K562 (cell line): ENCODE data around the gene PRPF18. TPM values are rescaled to one million over a fixed set of nuclear protein-coding genes. Genes with fewer than 3 reads are reported as not detected.

ENCODE experiments used
- BRCA1 ChIP-seq, 2 experiments: fragments of 450-650 bp in 1 of 2; sonication (generic) in 1 of 2; formaldehyde crosslinking in 1 of 2; IDR thresholded peaks; 2 replicates each; pipeline versions ENCODE4 v1.5.0 to v1.6.1; 2017 to 2020; ENCODE audit warnings: mild to moderate bottlenecking in 1 of 2, missing genetic modification reagents in 1 of 2
- CBFA2T3 ChIP-seq: fragments of 450-650 bp; IDR thresholded peaks from 2 replicates; pipeline ENCODE4 v1.6.1; 2017
- CC2D1A ChIP-seq: fragments of 450-650 bp; IDR thresholded peaks from 2 replicates; pipeline ENCODE4 v1.6.1; 2017; ENCODE audit warnings: mild to moderate bottlenecking
- CHAMP1 ChIP-seq: fragments of 450-650 bp; IDR thresholded peaks from 2 replicates; pipeline ENCODE4 v1.6.1; 2016; ENCODE audit warnings: mild to moderate bottlenecking
- CHD7 ChIP-seq: fragments of 200-600 bp; sonication (generic); IDR thresholded peaks from one replicate; pipeline ENCODE4 v1.6.1; 2012; ENCODE audit warnings: mild to moderate bottlenecking, low read depth, low read length, inconsistent platforms
- CXXC5 ChIP-seq: fragments of 250-450 bp; sonication (Bioruptor Pico); IDR thresholded peaks from 2 replicates; pipeline ENCODE4 v1.8.0; 2022; ENCODE audit warnings: inconsistent platforms, mild to moderate bottlenecking, moderate library complexity
- GTF2B ChIP-seq: IDR thresholded peaks from 2 replicates; pipeline ENCODE4 v1.6.1; 2011; ENCODE audit not compliant: insufficient read length; ENCODE audit errors: extremely low read depth
- GTF2F1 ChIP-seq: IDR thresholded peaks from 2 replicates; pipeline ENCODE4 v1.6.1; 2011; ENCODE audit warnings: low read depth, low read length, improper control_type of control experiment
- MXI1 ChIP-seq: IDR thresholded peaks from 2 replicates; pipeline ENCODE4 v1.6.1; 2011; ENCODE audit warnings: low read depth, mild to moderate bottlenecking, improper control_type of control experiment, low read length
- RBM15 ChIP-seq: fragments of 200-400 bp; formaldehyde crosslinking; IDR thresholded peaks from 2 replicates; pipeline ENCODE4 v1.6.1; 2018; ENCODE audit warnings: mild to moderate bottlenecking, low read length, moderate library complexity; ENCODE audit not compliant: insufficient read depth
- SMARCE1 ChIP-seq: fragments of 450-650 bp; IDR thresholded peaks from 2 replicates; pipeline ENCODE4 v1.7.1; 2016; ENCODE audit warnings: mild to moderate bottlenecking
- TSC22D4 ChIP-seq: fragments of 450-650 bp; IDR thresholded peaks from 2 replicates; pipeline ENCODE4 v1.6.1; 2016; ENCODE audit warnings: missing genetic modification characterization, missing biosample characterization, control low read depth
- ZNF695 ChIP-seq: fragments of 450-650 bp; formaldehyde crosslinking; IDR thresholded peaks from 2 replicates; pipeline ENCODE4 v1.4.0; 2020; ENCODE audit warnings: mild to moderate bottlenecking, moderate library complexity
- polyA plus RNA-seq, 8 experiments: library from polyadenylated mRNA; depleted of rRNA in 4 of 8; stranded (reverse) in 5 of 8; unstranded in 3 of 8; fragments of >200 nt; fragmentation: Nextera tagmentation in 2 of 8; fragmentation: Illumina TruSeq in 1 of 8; extraction: Ambion mirVana in 2 of 8; extraction: Trizol in 1 of 8; gene quantifications; 2 replicates each; pipeline versions ENCODE4 v1.2.1 to v1.2.3, GENCODE V29; 2011 to 2014; ENCODE audit warnings: inconsistent platforms in 1 of 8, missing spikeins in 1 of 8
- total RNA-seq, 7 experiments: library from RNA; depleted of rRNA in 6 of 7; stranded (reverse); fragments of >200 nt in 6 of 7; fragmentation: Illumina TruSeq in 2 of 7; extraction: Trizol in 2 of 7; gene quantifications; 2 replicates each; pipeline versions ENCODE4 v1.2.1 to v1.2.3, GENCODE V29; 2011 to 2021; ENCODE audit warnings: low replicate concordance in 1 of 7

The PRPF18 gene
- total and polyA plus RNA-seq, 9 of the 15 experiments (the other 6 are each of a cell fraction or from before 2014, with no cell fraction given), result 14.0 to 30.6 (median 23.1) TPM

- TF ChIP-seq CHD7, result no peak
- TF ChIP-seq BRCA1 (IDR thresholded peaks at IDR 0.05), result no peak
- no peak for TF ChIP-seq BRCA1 (CRISPR knock-in tag; IDR thresholded peaks at IDR 0.05)
- TF ChIP-seq SMARCE1, result 0 out of 2 replicates have a peak, but pooled peaks have one; percentile 43
- no peak for TF ChIP-seq CBFA2T3
- TF ChIP-seq CXXC5, result peak; percentile 65
- no peak for TF ChIP-seq ZNF695
- peak; percentile 95 for TF ChIP-seq CHAMP1
- no peak for TF ChIP-seq TSC22D4 (tag)
- TF ChIP-seq MXI1, result no peak
- no peak for TF ChIP-seq GTF2B
- TF ChIP-seq CC2D1A, result peak; percentile 87
- TF ChIP-seq RBM15, result no peak
- TF ChIP-seq GTF2F1, result no peak
Measured at GRCh38 chr10:13586676-13587355, at the start of gene PRPF18 (continued).
